GM11168 (cell line): ENCODE data around the gene USP28.

Experiments
- in situ Hi-C: fragments of 300-500 bp; cut with MboI; formaldehyde crosslinking; loops from one replicate; pipeline ENCODE4 v1.12.0; 2022; ENCODE audit warnings: low sequenced_read_pairs; ENCODE audit not compliant: unreplicated experiment

USP28 gene

GRCh38 chr11:113779496-113779895 is 95.9 kb downstream of the USP28 start, which contains the start of gene CLDN25:
TSS of gene CLDN25 (plus strand) at chr11:113779796. CDS start at chr11:113779796, 0 bp downstream.
- in situ Hi-C loops, result no loop called here

- in situ Hi-C loops, result no loop called here
Observed at GRCh38 chr11:113778111-113778910, 97.1 kb downstream of the USP28 start.

- in situ Hi-C loops, result loop anchor here (25.0 kb wide), 1 partner anchor 462 kb away; the partner anchor contains the start of gene TTC12
Observed at GRCh38 chr11:113774174-113774503, 101.2 kb downstream of the USP28 start.

- in situ Hi-C loops, result loop anchor here (25.0 kb wide), 1 partner anchor 461 kb away; the partner anchor contains the start of gene TTC12
Observed at GRCh38 chr11:113773416-113774173, 101.8 kb downstream of the USP28 start, which contains the start of gene ZW10. TSS of gene ZW10 (minus strand) at chr11:113773692. CDS start at chr11:113773666, 26 bp downstream.

GRCh38 chr11:113773092-113773415 is 102.3 kb downstream of the USP28 start:
- in situ Hi-C loops, result loop anchor here (25.0 kb wide), 1 partner anchor 461 kb away; the partner anchor contains the start of gene TTC12

GRCh38 chr11:113771964-113772363 is 103.4 kb downstream of the USP28 start:
- in situ Hi-C loops, result loop anchor here (25.0 kb wide), 1 partner anchor 460 kb away; the partner anchor contains the start of gene TTC12

- in situ Hi-C loops, result loop anchor here (25.0 kb wide), 1 partner anchor 452 kb away; the partner anchor contains the start of gene TTC12
Observed at GRCh38 chr11:113764527-113765219, 110.7 kb downstream of the USP28 start.

GRCh38 chr11:113763040-113763439 is 112.3 kb downstream of the USP28 start:
- in situ Hi-C loops, result loop anchor here (25.0 kb wide), 1 partner anchor 451 kb away; the partner anchor contains the start of gene TTC12

- in situ Hi-C loops, result loop anchor here (25.0 kb wide), 1 partner anchor 448 kb away; the partner anchor contains the start of gene TTC12
Observed at GRCh38 chr11:113760241-113760640, 115.1 kb downstream of the USP28 start.

GRCh38 chr11:113752932-113753331 is 122.4 kb downstream of the USP28 start:
- in situ Hi-C loops, result loop anchor here (25.0 kb wide), 1 partner anchor 441 kb away; the partner anchor contains the start of gene TTC12
